NCI-H1105 treated with DMSO at 0.1 percent for 48 hours (cell line): ENCODE data around the gene CHKB.

Experiments
- DNase-seq: peaks from one replicate; lab custom pipeline; 2025; lab: John Stamatoyannopoulos, UW

CHKB gene

GRCh38 chr22:50597097-50597496 is 14.4 kb upstream of the CHKB start:
- no peak for DNase-seq

- no peak for DNase-seq
Observed at GRCh38 chr22:50595189-50595588, 12.5 kb upstream of the CHKB start.

GRCh38 chr22:50587407-50587806 is 4.8 kb upstream of the CHKB start:
- DNase-seq = no peak

- DNase-seq = no peak
Observed at GRCh38 chr22:50586416-50586815, 3.8 kb upstream of the CHKB start.

GRCh38 chr22:50585781-50586180 is 3.1 kb upstream of the CHKB start:
- DNase-seq = no peak

GRCh38 chr22:50585238-50585637 is 2.6 kb upstream of the CHKB start:
- DNase-seq = no peak

- no peak for DNase-seq
Observed at GRCh38 chr22:50584106-50585096, 1.8 kb upstream of the CHKB start.

GRCh38 chr22:50583294-50583861 is 729 bp upstream of the CHKB start:
- no peak for DNase-seq

- DNase-seq = peak; percentile 57
Observed at GRCh38 chr22:50581950-50582492, 628 bp downstream of the CHKB start.

GRCh38 chr22:50581031-50581949 is 1.4 kb downstream of the CHKB start:
- DNase-seq = no peak

GRCh38 chr22:50579752-50580151 is 2.9 kb downstream of the CHKB start:
- DNase-seq = no peak

GRCh38 chr22:50578776-50579310 is 3.8 kb downstream of the CHKB start:
- no peak for DNase-seq

- no peak for DNase-seq
Observed at GRCh38 chr22:50577987-50578775, 4.5 kb downstream of the CHKB start, which contains the start of gene CPT1B. CPT1B (minus strand) TSS chr22:50578427; CDS start chr22:50577915, 512 bp downstream.

- DNase-seq = no peak
Observed at GRCh38 chr22:50577697-50577986, 5.0 kb downstream of the CHKB start.

GRCh38 chr22:50576806-50577696 is 5.6 kb downstream of the CHKB start:
- DNase-seq = no peak

GRCh38 chr22:50576070-50576469 is 6.6 kb downstream of the CHKB start:
- DNase-seq = no peak

- DNase-seq = no peak
Observed at GRCh38 chr22:50575426-50575941, 7.2 kb downstream of the CHKB start.

- DNase-seq = no peak
Observed at GRCh38 chr22:50574383-50574755, 8.3 kb downstream of the CHKB start.

- DNase-seq = no peak
Observed at GRCh38 chr22:50573491-50574382, 8.9 kb downstream of the CHKB start.
